ENCODE results near the gene DLG2. TPM values are rescaled to one million over a fixed set of nuclear protein-coding genes. Genes with fewer than 3 reads are reported as not detected.

DLG2 gene
- total RNA-seq, 4 donors from 2014 or later: 1.3 to 4.7 (median 2.4) TPM

DNA sequence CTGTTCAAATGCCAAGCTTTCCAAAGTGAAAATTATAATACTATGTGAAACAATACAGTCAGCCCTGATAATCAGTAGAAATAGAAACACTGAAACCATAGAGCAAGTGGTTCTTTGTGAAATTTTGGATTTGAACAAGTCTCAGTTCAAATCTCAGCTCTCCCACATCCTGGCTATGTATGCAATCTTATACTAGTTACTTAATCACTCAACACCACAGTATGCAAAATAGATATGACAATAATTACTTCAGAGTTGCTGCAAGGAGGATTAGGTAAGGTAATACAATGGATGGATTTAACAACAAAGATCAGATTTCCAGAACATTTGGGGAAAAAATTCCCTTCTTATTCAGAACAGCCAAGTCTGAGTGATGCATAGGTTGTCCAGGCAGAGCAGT, 1489.2 kb downstream of the DLG2 start:
- in situ Hi-C loops (cut with MboI; ENCODE audit: low sequenced_read_pairs in 4 of 4): no loop called here
- Histone ChIP-seq H3K4me1 (no peaks in the 10 kb centered on the region), H3K4me3 (no peak overlapping the region), H3K27ac (no peak overlapping the region), H3K9me3 (no peaks in the 10 kb centered on the region), H3K36me3 (no peaks in the 10 kb centered on the region), H3K27me3 (no peaks in the 10 kb centered on the region)
- intact Hi-C loops (cut with DNase I; ENCODE audit: low total_unique reads): no loop called here
- ATAC-seq (no peak), DNase-seq (no peak)
- TF ChIP-seq POLR2A (IDR thresholded peaks at IDR 0.05): no peak
- TF ChIP-seq, protein P1, sequence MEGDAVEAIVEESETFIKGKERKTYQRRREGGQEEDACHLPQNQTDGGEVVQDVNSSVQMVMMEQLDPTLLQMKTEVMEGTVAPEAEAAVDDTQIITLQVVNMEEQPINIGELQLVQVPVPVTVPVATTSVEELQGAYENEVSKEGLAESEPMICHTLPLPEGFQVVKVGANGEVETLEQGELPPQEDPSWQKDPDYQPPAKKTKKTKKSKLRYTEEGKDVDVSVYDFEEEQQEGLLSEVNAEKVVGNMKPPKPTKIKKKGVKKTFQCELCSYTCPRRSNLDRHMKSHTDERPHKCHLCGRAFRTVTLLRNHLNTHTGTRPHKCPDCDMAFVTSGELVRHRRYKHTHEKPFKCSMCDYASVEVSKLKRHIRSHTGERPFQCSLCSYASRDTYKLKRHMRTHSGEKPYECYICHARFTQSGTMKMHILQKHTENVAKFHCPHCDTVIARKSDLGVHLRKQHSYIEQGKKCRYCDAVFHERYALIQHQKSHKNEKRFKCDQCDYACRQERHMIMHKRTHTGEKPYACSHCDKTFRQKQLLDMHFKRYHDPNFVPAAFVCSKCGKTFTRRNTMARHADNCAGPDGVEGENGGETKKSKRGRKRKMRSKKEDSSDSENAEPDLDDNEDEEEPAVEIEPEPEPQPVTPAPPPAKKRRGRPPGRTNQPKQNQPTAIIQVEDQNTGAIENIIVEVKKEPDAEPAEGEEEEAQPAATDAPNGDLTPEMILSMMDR (IDR thresholded peaks at IDR 0.05 in 4 of 5, conservative IDR thresholded peaks at IDR 0.05 in 1 of 5): no peak

DNA sequence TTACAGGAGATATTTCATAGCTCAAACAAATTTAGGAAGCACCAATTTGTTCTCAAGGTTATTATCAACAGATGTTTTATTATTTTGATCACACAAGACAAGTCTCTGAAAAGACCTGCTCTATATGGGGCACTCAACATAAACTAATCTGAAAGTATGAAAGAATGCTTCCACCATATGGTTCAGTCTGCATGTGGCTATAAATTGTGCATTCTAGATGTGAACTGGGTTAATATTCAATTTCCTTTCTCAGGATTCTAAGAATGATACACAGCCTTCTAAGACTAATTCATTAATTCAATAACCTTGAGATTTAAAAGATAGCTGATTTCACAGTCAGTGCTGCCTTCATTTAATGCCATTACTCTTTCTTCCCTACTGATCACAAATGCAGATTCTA, 1489.6 kb downstream of the DLG2 start:
- Histone ChIP-seq H3K9me3 (no peaks in the 10 kb centered on the region), H3K4me3 (no peak overlapping the region), H3K27me3 (no peaks in the 10 kb centered on the region), H3K27ac (no peak overlapping the region), H3K36me3 (no peaks in the 10 kb centered on the region), H3K4me1 (no peaks in the 10 kb centered on the region)
- intact Hi-C loops (cut with DNase I; ENCODE audit: low total_unique reads) (no loop called here), in situ Hi-C loops (cut with MboI; ENCODE audit: low sequenced_read_pairs in 4 of 4) (no loop called here)
- ATAC-seq (no peak), DNase-seq (no peak)
- no peak for TF ChIP-seq POLR2A (IDR thresholded peaks at IDR 0.05)
- TF ChIP-seq, protein P1 (IDR thresholded peaks at IDR 0.05 in 4 of 5, conservative IDR thresholded peaks at IDR 0.05 in 1 of 5): no peak

DNA sequence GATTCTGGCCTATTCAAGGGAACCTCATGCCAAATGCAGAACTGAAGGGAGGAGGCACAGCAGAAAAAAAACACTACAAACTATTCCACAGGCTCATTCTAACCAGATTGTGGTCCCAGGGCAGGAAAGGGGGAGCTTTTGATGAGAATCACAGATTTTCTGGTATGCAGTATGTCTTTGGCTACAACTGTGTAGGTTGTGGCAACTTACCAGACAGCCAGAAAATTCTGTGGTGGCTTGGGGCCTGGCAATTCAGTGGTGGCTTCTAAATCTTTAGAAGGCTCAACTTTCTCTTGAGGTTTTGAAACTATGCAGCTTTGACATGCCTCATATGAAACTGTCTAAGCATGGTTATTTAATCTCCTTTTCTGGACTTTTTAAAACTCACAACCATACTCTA, 1490.2 kb downstream of the DLG2 start:
- H3K4me1 ChIP-seq: no peaks in the 10 kb centered on the region
- no peak for DNase-seq
- ATAC-seq: no peak
- no peaks in the 10 kb centered on the region for H3K27me3 ChIP-seq
- TF ChIP-seq POLR2A (IDR thresholded peaks at IDR 0.05): no peak
- TF ChIP-seq, protein P1 (IDR thresholded peaks at IDR 0.05 in 4 of 5, conservative IDR thresholded peaks at IDR 0.05 in 1 of 5): no peak
- in situ Hi-C loops (cut with MboI; ENCODE audit: low sequenced_read_pairs in 4 of 4): no loop called here
- intact Hi-C loops (cut with DNase I; ENCODE audit: low total_unique reads): no loop called here
- no peak overlapping the region for H3K4me3 ChIP-seq
- no peaks in the 10 kb centered on the region for H3K36me3 ChIP-seq
- H3K27ac ChIP-seq: no peak overlapping the region
- H3K9me3 ChIP-seq: no peaks in the 10 kb centered on the region

DNA sequence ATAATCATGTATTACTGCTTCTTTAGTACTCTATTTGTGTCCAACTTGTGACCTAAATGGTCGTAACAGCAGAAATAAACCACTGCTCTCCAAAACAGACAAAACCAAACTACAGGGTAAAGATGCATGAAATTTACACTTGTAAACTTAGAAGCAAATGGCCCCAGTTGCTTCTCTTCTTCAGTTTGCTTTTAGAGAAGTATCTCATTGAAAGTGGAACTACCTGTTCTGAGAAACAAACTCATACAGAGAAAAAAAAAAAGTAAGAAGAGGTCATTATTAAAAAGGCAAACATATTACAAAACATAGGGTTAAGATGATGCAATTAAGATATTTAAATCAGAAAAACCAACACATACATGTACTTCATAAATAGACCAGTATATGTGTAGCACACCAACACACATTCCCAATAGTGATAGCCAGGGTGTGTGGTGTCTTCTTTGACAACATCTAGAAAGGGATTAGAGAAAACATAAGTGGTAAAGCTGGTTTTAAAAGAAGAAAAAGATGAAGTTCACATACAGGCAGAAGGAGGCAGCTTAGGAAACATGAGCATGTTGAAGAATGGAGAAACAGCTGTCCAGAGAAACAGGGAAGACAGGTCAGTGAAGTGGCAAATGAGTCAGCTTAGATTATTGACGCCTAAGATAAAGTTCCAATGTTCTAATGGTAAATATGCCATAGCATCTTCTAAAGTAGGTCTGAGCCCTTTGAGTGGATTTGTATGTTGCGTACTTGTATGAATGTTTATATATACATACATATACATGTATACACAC, 1496.3 kb downstream of the DLG2 start:
- intact Hi-C loops (cut with DNase I; ENCODE audit: low total_unique reads): no loop called here
- H3K27ac ChIP-seq: no peak overlapping the region
- H3K4me1 ChIP-seq: no peaks in the 10 kb centered on the region
- no peak overlapping the region for H3K4me3 ChIP-seq
- ATAC-seq (no peak), DNase-seq (no peak)
- in situ Hi-C loops (cut with MboI; ENCODE audit: low sequenced_read_pairs in 4 of 4): no loop called here
- no peaks in the 10 kb centered on the region for H3K9me3 ChIP-seq
- H3K36me3 ChIP-seq: no peaks in the 10 kb centered on the region
- TF ChIP-seq, protein P1 (IDR thresholded peaks at IDR 0.05 in 4 of 5, conservative IDR thresholded peaks at IDR 0.05 in 1 of 5): no peak
- TF ChIP-seq POLR2A (IDR thresholded peaks at IDR 0.05): no peak
- no peaks in the 10 kb centered on the region for H3K27me3 ChIP-seq
